ENCODE results near the gene SMIM5. TPM values are rescaled to one million over a fixed set of nuclear protein-coding genes. Genes with fewer than 3 reads are reported as not detected.

SMIM5 gene
- total and polyA plus RNA-seq, 2 experiments from 2014 or later: 0.08 TPM; not detected in 1

GRCh38 chr17:75607086-75607485 lies 26.1 kb upstream of the SMIM5 start:
- no peaks in the 10 kb centered on the region for H3F3A ChIP-seq (ENCODE audit: insufficient read depth)
- no peaks in the 10 kb centered on the region for H3K9me3 ChIP-seq (ENCODE audit: low read depth)
- H3K27ac ChIP-seq: no peak overlapping the region
- H3K9me2 ChIP-seq (ENCODE audit: insufficient read depth): no peaks in the 10 kb centered on the region
- no peak for DNase-seq
- no peaks in the 10 kb centered on the region for H4K20me1 ChIP-seq (ENCODE audit: insufficient read depth)
- WGBS, 2 experiments (ENCODE audit: low coverage in 1 of 2, low lambda C conversion rate in 2 of 2, missing lambda C conversion rate in 2 of 2): 84 to 85% methylated on average over 5 of the region's 5 CpGs
- no peak overlapping the region for H3K4me3 ChIP-seq
- no peak for TF ChIP-seq EZH2 (IDR thresholded peaks at IDR 0.05; ENCODE audit: insufficient read depth, poor library complexity, severe bottlenecking)
- TF ChIP-seq EZH2phosphoT487 (IDR thresholded peaks at IDR 0.05; ENCODE audit: insufficient read depth, low read depth): no peak
- no peaks in the 10 kb centered on the region for H3K27me3 ChIP-seq (replicated peaks; ENCODE audit: insufficient read depth)
- H3K4me1 ChIP-seq (ENCODE audit: insufficient read depth): 0 out of 2 replicates have a peak, but pooled peaks cover 5% of the 10 kb centered on the region
- H3K36me3 ChIP-seq (ENCODE audit: low read depth): no peaks in the 10 kb centered on the region
- in situ Hi-C loops (cut with MboI): no loop called here
- no peak overlapping the region for H2AFZ ChIP-seq
- no peak overlapping the region for H3K9ac ChIP-seq
- H3K79me2 ChIP-seq (ENCODE audit: insufficient read depth): no peaks in the 10 kb centered on the region
- H3K4me2 ChIP-seq (ENCODE audit: unreplicated experiment): no peak overlapping the region

DNA sequence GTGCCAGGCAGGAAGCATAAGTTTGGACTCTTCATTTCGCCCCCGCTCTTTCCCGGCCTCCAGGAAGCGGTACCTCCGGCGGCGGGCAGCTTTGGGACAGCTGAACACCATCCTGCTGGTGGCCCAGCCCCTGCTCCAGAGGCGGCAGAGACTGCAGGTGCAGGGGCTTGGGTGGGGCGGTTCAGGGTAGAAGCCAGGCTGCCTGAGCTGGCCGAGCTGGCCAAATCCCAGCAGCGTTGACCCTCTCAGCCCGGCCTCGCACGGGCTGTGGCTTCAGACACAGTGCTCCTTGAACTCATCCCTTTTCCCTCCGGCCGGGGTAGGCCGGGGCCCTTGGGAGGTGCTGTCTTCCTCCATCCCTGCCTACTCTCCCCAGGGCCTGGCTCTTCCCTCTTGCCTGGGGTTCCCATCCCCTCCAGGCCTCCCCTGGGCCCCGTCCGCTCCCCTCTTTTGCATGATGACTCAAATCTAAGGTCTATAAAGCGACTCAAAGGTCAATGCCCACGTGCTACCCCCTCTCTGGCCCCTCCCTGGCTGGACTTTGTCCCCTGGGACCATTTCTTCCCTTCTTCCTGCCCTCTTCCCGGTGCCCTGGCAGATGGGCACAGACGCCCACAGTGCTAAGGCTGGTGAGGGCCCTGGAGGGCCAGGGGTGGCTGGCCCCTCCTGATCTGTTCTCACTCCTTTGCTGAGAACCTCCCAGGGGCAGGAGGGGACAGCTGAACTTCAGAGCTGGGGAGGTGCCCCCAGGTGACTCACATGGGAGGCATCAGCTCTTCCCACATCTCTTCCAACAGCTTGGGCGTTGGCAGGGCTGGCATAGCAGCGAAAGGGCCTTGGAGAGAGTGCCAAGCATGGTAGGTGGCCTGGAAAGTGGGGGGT lies 22.9 kb upstream of the SMIM5 start:
- Histone ChIP-seq H3K4me1 (ENCODE audit: insufficient read depth) (no peaks in the 10 kb centered on the region), H3K9me3 (ENCODE audit: low read depth) (no peaks in the 10 kb centered on the region), H3K4me2 (ENCODE audit: unreplicated experiment) (no peak overlapping the region), H3K27ac (no peak overlapping the region), H3K27me3 (replicated peaks; ENCODE audit: insufficient read depth) (no peaks in the 10 kb centered on the region), H3K9me2 (ENCODE audit: insufficient read depth) (no peaks in the 10 kb centered on the region), H3K79me2 (ENCODE audit: insufficient read depth) (no peaks in the 10 kb centered on the region), H4K20me1 (ENCODE audit: insufficient read depth) (no peaks in the 10 kb centered on the region), H3K4me3 (no peak overlapping the region), H2AFZ (no peak overlapping the region), H3K9ac (no peak overlapping the region), H3F3A (ENCODE audit: insufficient read depth) (no peaks in the 10 kb centered on the region), H3K36me3 (ENCODE audit: low read depth) (no peaks in the 10 kb centered on the region)
- peak; percentile 37 for DNase-seq
- 84 to 86% methylated on average over 18 to 25 of the region's 25 CpGs for WGBS, 2 experiments (ENCODE audit: low coverage in 1 of 2, low lambda C conversion rate in 2 of 2, missing lambda C conversion rate in 2 of 2)
- TF ChIP-seq EZH2 (IDR thresholded peaks at IDR 0.05; ENCODE audit: insufficient read depth, poor library complexity, severe bottlenecking): no peak
- in situ Hi-C loops (cut with MboI): loop anchor here (10.0 kb wide), 1 partner anchor 144 kb away; no protein-coding TSS in a partner anchor

DNA sequence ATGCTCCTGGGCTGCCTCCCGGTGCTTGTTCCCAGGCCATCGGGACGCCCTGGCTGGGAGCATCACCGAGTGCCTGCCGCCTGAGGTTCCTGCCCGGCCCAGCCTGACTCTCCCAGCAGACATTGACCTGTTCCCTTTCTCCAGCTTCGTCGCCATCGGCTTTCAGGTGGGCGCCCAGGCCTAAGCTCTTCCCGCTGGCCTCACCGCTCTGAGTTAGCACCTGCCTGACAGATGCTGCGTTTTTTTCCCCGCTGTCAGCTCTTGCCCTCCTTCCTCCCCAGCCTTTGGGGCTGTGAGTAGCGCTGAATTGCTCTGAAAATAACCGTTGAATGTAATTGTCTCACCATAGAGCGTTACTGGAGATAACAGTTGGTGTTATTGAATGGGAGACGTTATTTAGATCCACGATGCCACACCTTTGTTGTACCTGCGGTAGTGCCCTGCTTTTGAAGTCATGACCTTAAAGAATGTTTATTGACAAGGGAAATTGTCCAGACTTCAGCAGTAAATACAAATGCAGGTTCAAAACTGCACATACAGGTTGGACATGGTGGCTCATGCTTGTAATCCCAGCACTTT lies 21.3 kb upstream of the SMIM5 start:
- DNase-seq: no peak
- in situ Hi-C loops (cut with MboI): loop anchor here (10.0 kb wide), 1 partner anchor 143 kb away; no protein-coding TSS in a partner anchor
- TF ChIP-seq EZH2 (IDR thresholded peaks at IDR 0.05; ENCODE audit: insufficient read depth, poor library complexity, severe bottlenecking): no peak
- no peak for TF ChIP-seq EZH2phosphoT487 (IDR thresholded peaks at IDR 0.05; ENCODE audit: insufficient read depth, low read depth)

DNA sequence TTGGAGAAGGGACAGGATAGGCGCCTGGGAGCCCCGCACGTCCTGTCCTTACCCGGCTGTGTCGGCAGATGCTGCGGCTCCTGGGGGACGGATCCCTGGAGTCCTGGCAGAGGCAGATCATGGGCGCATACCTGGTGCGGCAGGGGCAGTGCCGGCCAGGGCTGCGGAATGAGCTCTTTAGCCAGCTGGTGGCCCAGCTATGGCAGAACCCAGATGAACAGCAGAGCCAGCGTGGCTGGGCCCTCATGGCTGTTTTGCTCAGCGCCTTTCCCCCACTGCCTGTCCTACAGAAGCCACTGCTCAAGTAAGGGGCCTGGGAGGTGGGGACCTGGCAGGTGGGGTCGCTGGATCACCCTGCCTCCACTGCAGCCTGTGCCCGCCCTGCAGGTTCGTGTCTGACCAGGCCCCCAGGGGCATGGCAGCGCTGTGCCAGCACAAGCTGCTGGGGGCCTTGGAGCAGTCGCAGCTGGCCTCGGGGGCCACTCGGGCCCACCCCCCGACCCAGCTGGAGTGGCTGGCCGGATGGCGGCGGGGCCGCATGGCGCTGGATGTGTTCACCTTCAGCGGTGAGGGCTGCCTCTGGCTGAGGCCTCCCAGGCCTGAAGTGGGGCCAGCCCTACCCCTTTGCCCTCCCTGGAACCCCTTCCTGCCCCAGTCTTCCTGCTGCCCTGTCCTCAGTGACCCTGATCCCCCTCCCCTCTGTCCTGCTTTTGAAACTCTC lies 20.2 kb upstream of the SMIM5 start:
- in situ Hi-C loops (cut with MboI): loop anchor here (10.0 kb wide), 1 partner anchor 142 kb away; no protein-coding TSS in a partner anchor
- TF ChIP-seq EZH2phosphoT487 (IDR thresholded peaks at IDR 0.05; ENCODE audit: insufficient read depth, low read depth): no peak
- TF ChIP-seq EZH2 (IDR thresholded peaks at IDR 0.05; ENCODE audit: insufficient read depth, poor library complexity, severe bottlenecking): no peak

More for the DNA sequence above, 21.3 kb upstream of the SMIM5 start:
- Histone ChIP-seq H3K27me3 (replicated peaks; ENCODE audit: insufficient read depth) (no peaks in the 10 kb centered on the region), H3K79me2 (ENCODE audit: insufficient read depth) (no peaks in the 10 kb centered on the region), H3K4me2 (ENCODE audit: unreplicated experiment) (no peak overlapping the region), H4K20me1 (ENCODE audit: insufficient read depth) (no peaks in the 10 kb centered on the region), H3K36me3 (ENCODE audit: low read depth) (no peaks in the 10 kb centered on the region), H3K4me1 (ENCODE audit: insufficient read depth) (no peaks in the 10 kb centered on the region), H3K9me3 (ENCODE audit: low read depth) (no peaks in the 10 kb centered on the region), H2AFZ (no peak overlapping the region), H3K9ac (no peak overlapping the region), H3F3A (ENCODE audit: insufficient read depth) (no peaks in the 10 kb centered on the region), H3K9me2 (ENCODE audit: insufficient read depth) (no peaks in the 10 kb centered on the region), H3K4me3 (no peak overlapping the region), H3K27ac (no peak overlapping the region)
- WGBS, 2 experiments (ENCODE audit: low coverage in 1 of 2, low lambda C conversion rate in 2 of 2, missing lambda C conversion rate in 2 of 2): 82 to 85% methylated on average over 20 of the region's 20 CpGs

More for the DNA sequence above, 20.2 kb upstream of the SMIM5 start:
- H3K9me3 ChIP-seq (ENCODE audit: low read depth): no peaks in the 10 kb centered on the region
- H3K36me3 ChIP-seq (ENCODE audit: low read depth): no peaks in the 10 kb centered on the region
- no peak overlapping the region for H2AFZ ChIP-seq
- no peak for DNase-seq
- no peaks in the 10 kb centered on the region for H3K27me3 ChIP-seq (replicated peaks; ENCODE audit: insufficient read depth)
- no peaks in the 10 kb centered on the region for H3F3A ChIP-seq (ENCODE audit: insufficient read depth)
- no peak overlapping the region for H3K4me3 ChIP-seq
- no peaks in the 10 kb centered on the region for H3K9me2 ChIP-seq (ENCODE audit: insufficient read depth)
- no peaks in the 10 kb centered on the region for H4K20me1 ChIP-seq (ENCODE audit: insufficient read depth)
- H3K4me1 ChIP-seq (ENCODE audit: insufficient read depth): no peaks in the 10 kb centered on the region
- H3K9ac ChIP-seq: no peak overlapping the region
- no peak overlapping the region for H3K27ac ChIP-seq
- no peak overlapping the region for H3K4me2 ChIP-seq (ENCODE audit: unreplicated experiment)
- H3K79me2 ChIP-seq (ENCODE audit: insufficient read depth): no peaks in the 10 kb centered on the region
- 89 to 91% methylated on average over 23 to 27 of the region's 27 CpGs for WGBS, 2 experiments (ENCODE audit: low coverage in 1 of 2, low lambda C conversion rate in 2 of 2, missing lambda C conversion rate in 2 of 2)

Measured in GM23248 (cell line).